OCI-LY3 (cell line): ENCODE data around the gene ZCCHC12.

Source experiments
- CTCF ChIP-seq: fragments of 200-600, 300-600 bp; sonication (generic); IDR thresholded peaks from 2 replicates; pipeline ENCODE4 v1.5.1; 2014; ENCODE audit warnings: antibody characterized with exemption, low read length, low read depth
- EZH2phosphoT487 ChIP-seq: fragments of 200-600 bp; shearing (Covaris generic); IDR thresholded peaks from 2 replicates; pipeline ENCODE4 v1.6.1; 2018; ENCODE audit warnings: antibody characterized with exemption, mixed run types, low read depth

GRCh38 chrX:118857006-118857405, 33.4 kb downstream of the ZCCHC12 start:
- no peak for TF ChIP-seq CTCF
- TF ChIP-seq EZH2phosphoT487, result no peak
